H1 (cell line): Measurements from ENCODE around the gene SLC39A9. TPM values are rescaled to one million over a fixed set of nuclear protein-coding genes. Genes with fewer than 3 reads are reported as not detected.

Experiments
- CTCF ChIA-PET: fragments of 300-600 bp; sonication (Branson Sonifier 250); formaldehyde crosslinking; loops from one replicate; lab custom pipeline; 2021; ENCODE audit not compliant: partially characterized antibody; lab: Charles Lee
- POLR2A ChIA-PET: fragments of 300-600 bp; sonication (Branson Sonifier 250); formaldehyde crosslinking; loops from one replicate; lab custom pipeline; 2021; ENCODE audit warnings: inconsistent platforms; ENCODE audit not compliant: partially characterized antibody; lab: Charles Lee
- DNase-seq, 2 experiments: peaks; one replicate each; pipeline versions ENCODE4 v3.0.0 to v3.0.0-alpha.2; 2010 to 2022; ENCODE audit warnings: low spot score in 2 of 2, low read depth in 1 of 2, mixed read lengths in 1 of 2
- FAIRE-seq: peaks from 2 replicates; lab custom pipeline; 2011; peaks lifted over from hg19 to GRCh38; lab: Jason Lieb, UNC
- H2AFZ ChIP-seq: 2 replicates; pipeline ENCODE4 v1.8.1; 2012; ENCODE audit warnings: low read length, inconsistent platforms
- H2AK5ac ChIP-seq: 2 replicates; pipeline ENCODE4 v1.6.1; 2013; ENCODE audit warnings: low read depth, low read length
- H2BK120ac ChIP-seq: replicated peaks from 2 replicates; pipeline ENCODE3; 2013; ENCODE audit warnings: low read depth, low read length, inconsistent platforms
- H2BK12ac ChIP-seq: 2 replicates; pipeline ENCODE4 v1.6.1; 2013; ENCODE audit warnings: low read depth, low read length
- H2BK15ac ChIP-seq: 2 replicates; pipeline ENCODE4 v1.6.1; 2013; ENCODE audit warnings: low read length
- H2BK20ac ChIP-seq: 2 replicates; pipeline ENCODE4 v1.6.1; 2013; ENCODE audit warnings: low read length
- H2BK5ac ChIP-seq: 2 replicates; pipeline ENCODE4 v1.6.1; 2013; ENCODE audit warnings: low read depth, low read length
- H3K14ac ChIP-seq: 2 replicates; pipeline ENCODE4 v1.6.1; 2013; ENCODE audit warnings: inconsistent platforms; ENCODE audit not compliant: insufficient read length
- H3K18ac ChIP-seq: 2 replicates; pipeline ENCODE4 v1.6.1; 2013; ENCODE audit warnings: low read length; ENCODE audit errors: extremely low read depth
- H3K23ac ChIP-seq: 2 replicates; pipeline ENCODE4 v1.6.1; 2013; ENCODE audit warnings: inconsistent platforms; ENCODE audit not compliant: insufficient read length
- H3K23me2 ChIP-seq: 2 replicates; pipeline ENCODE4 v1.6.1; 2013; ENCODE audit warnings: low read depth, low read length
- H3K27ac ChIP-seq: 2 replicates; pipeline ENCODE4 v1.6.1; 2011; ENCODE audit warnings: low read depth, low read length, inconsistent platforms
- H3K27me3 ChIP-seq, 4 experiments: replicated peaks in 1 of 4; 1 replicate in 1 of 4; 2 replicates in 3 of 4; pipeline versions ENCODE4 v1.6.1 to v1.8.1; 2011 to 2013; ENCODE audit warnings: low read length in 3 of 4, mild to moderate bottlenecking in 3 of 4, inconsistent platforms in 2 of 4, mixed read lengths in 2 of 4, moderate library complexity in 1 of 4; ENCODE audit not compliant: control insufficient read depth in 3 of 4, insufficient read depth in 3 of 4; ENCODE audit errors: extremely low read depth in 1 of 4
- H3K36me3 ChIP-seq, 4 experiments: 2 replicates each; pipeline versions ENCODE4 v1.6.1 to v1.8.1; 2011 to 2013; ENCODE audit warnings: mild to moderate bottlenecking in 4 of 4, low read length in 3 of 4, moderate library complexity in 2 of 4, control low read depth in 1 of 4, inconsistent platforms in 1 of 4; ENCODE audit not compliant: insufficient read depth in 4 of 4, control insufficient read depth in 2 of 4
- H3K4ac ChIP-seq: replicated peaks from 2 replicates; pipeline ENCODE3; 2013; ENCODE audit warnings: low read length, low read depth, mixed read lengths, inconsistent platforms; ENCODE audit not compliant: insufficient read length
- H3K4me1 ChIP-seq, 4 experiments: replicated peaks in 1 of 4; 1 replicate in 1 of 4; 2 replicates in 3 of 4; pipeline versions ENCODE4 v1.6.1 to v1.8.1; 2011 to 2013; ENCODE audit warnings: low read length in 3 of 4, inconsistent platforms in 2 of 4, mixed read lengths in 1 of 4; ENCODE audit not compliant: insufficient read depth in 4 of 4, control insufficient read depth in 3 of 4
- H3K4me2 ChIP-seq, 2 experiments: 2 replicates each; pipeline versions ENCODE4 v1.6.1 to v1.8.1; 2011 to 2013; ENCODE audit warnings: low read depth in 2 of 2, low read length in 2 of 2, control low read depth in 1 of 2, inconsistent platforms in 1 of 2, mild to moderate bottlenecking in 1 of 2; ENCODE audit not compliant: insufficient read depth in 1 of 2
- H3K4me3 ChIP-seq, 4 experiments: fragments of 200-600, 300-600 bp in 1 of 4; sonication (generic), shearing (Covaris generic), sonication (Bioruptor Twin) in 1 of 4; 2 replicates each; pipeline versions ENCODE4 v1.5.1 to v1.8.1; 2011 to 2016; ENCODE audit warnings: low read length in 4 of 4, low read depth in 3 of 4, control low read depth in 2 of 4, inconsistent platforms in 2 of 4, mild to moderate bottlenecking in 2 of 4, mixed read lengths in 1 of 4, moderate library complexity in 1 of 4; ENCODE audit not compliant: insufficient read depth in 2 of 4; ENCODE audit errors: extremely low read depth in 1 of 4
- H3K56ac ChIP-seq: replicated peaks from 2 replicates; pipeline ENCODE3; 2013; ENCODE audit warnings: low read depth, mild to moderate bottlenecking, mixed read lengths, low read length, inconsistent platforms; ENCODE audit not compliant: insufficient read length
- H3K79me1 ChIP-seq: 2 replicates; pipeline ENCODE4 v1.6.1; 2013; ENCODE audit warnings: low read depth, low read length, control low read depth
- H3K79me2 ChIP-seq, 2 experiments: 2 replicates each; pipeline versions ENCODE4 v1.6.1 to v1.8.1; 2012 to 2013; ENCODE audit warnings: low read length in 2 of 2, mild to moderate bottlenecking in 2 of 2, inconsistent platforms in 1 of 2; ENCODE audit not compliant: insufficient read depth in 2 of 2, control insufficient read depth in 1 of 2
- H3K9ac ChIP-seq, 4 experiments: replicated peaks in 1 of 4; 1 replicate in 1 of 4; 2 replicates in 3 of 4; pipeline versions ENCODE4 v1.6.1 to v1.8.1; 2011 to 2013; ENCODE audit warnings: low read depth in 3 of 4, low read length in 3 of 4, control low read depth in 2 of 4, mild to moderate bottlenecking in 2 of 4, moderate library complexity in 2 of 4, inconsistent platforms in 1 of 4; ENCODE audit errors: extremely low read depth in 1 of 4
- H3K9me3 ChIP-seq, 2 experiments: 2 replicates each; pipeline versions ENCODE4 v1.6.1 to v1.8.1; 2012 to 2013; ENCODE audit warnings: mild to moderate bottlenecking in 2 of 2, moderate library complexity in 2 of 2, control low read depth in 1 of 2, inconsistent platforms in 1 of 2, low read depth in 1 of 2, low read length in 1 of 2, mixed read lengths in 1 of 2; ENCODE audit not compliant: insufficient read depth in 2 of 2
- H4K20me1 ChIP-seq, 2 experiments: replicated peaks in 1 of 2; 2 replicates each; pipeline versions ENCODE3 to v1.8.1; 2011 to 2013; ENCODE audit warnings: inconsistent platforms in 2 of 2, low read length in 2 of 2, mild to moderate bottlenecking in 1 of 2; ENCODE audit not compliant: insufficient read depth in 2 of 2, control insufficient read depth in 1 of 2
- H4K5ac ChIP-seq: 2 replicates; pipeline ENCODE4 v1.6.1; 2013; ENCODE audit warnings: low read length, low read depth, mixed read lengths, inconsistent platforms; ENCODE audit not compliant: insufficient read length
- H4K8ac ChIP-seq: 2 replicates; pipeline ENCODE4 v1.8.0; 2013; ENCODE audit warnings: mild to moderate bottlenecking, moderate library complexity, low read length, inconsistent platforms; ENCODE audit not compliant: insufficient read depth; ENCODE audit errors: extremely low read depth
- H4K91ac ChIP-seq: replicated peaks from 2 replicates; pipeline ENCODE3; 2013; ENCODE audit warnings: low read length, mixed read lengths, inconsistent platforms; ENCODE audit not compliant: insufficient read length
- BRCA1 ChIP-seq: IDR thresholded peaks from 2 replicates; pipeline ENCODE4 v1.6.1; 2012; ENCODE audit warnings: low read depth, low read length, improper control_type of control experiment
- CHD1 ChIP-seq: IDR thresholded peaks from 2 replicates; pipeline ENCODE4 v1.6.1; 2012; ENCODE audit warnings: low read depth, low read length, improper control_type of control experiment
- CHD2 ChIP-seq: IDR thresholded peaks from 2 replicates; pipeline ENCODE4 v1.6.1; 2012; ENCODE audit warnings: low read length, improper control_type of control experiment
- HDAC2 ChIP-seq, 2 experiments: fragments of 300-600 bp in 1 of 2; sonication (generic) in 1 of 2; IDR thresholded peaks; 2 replicates each; pipeline ENCODE4 v1.6.1; 2011 to 2012; ENCODE audit warnings: low read depth in 2 of 2, low read length in 2 of 2, mild to moderate bottlenecking in 2 of 2, moderate library complexity in 2 of 2, borderline replicate concordance in 1 of 2, inconsistent platforms in 1 of 2
- PHF8 ChIP-seq: fragments of 200-600 bp; sonication (generic); conservative IDR thresholded peaks from 2 replicates; pipeline ENCODE4 v1.7.1; 2012; ENCODE audit warnings: low read depth, mild to moderate bottlenecking, inconsistent platforms, low read length, moderate library complexity
- POLR2A ChIP-seq, 2 experiments: IDR thresholded peaks; 1 replicate in 1 of 2; 2 replicates in 1 of 2; pipeline ENCODE4 v1.6.1; 2011; ENCODE audit warnings: low read depth in 2 of 2, low read length in 2 of 2, mild to moderate bottlenecking in 2 of 2; ENCODE audit errors: control extremely low read depth in 1 of 2
- POU5F1 ChIP-seq: IDR thresholded peaks from 2 replicates; pipeline ENCODE4 v1.6.1; 2011; ENCODE audit warnings: low read depth, mild to moderate bottlenecking, low read length, moderate library complexity
- RBBP5 ChIP-seq: IDR thresholded peaks from 2 replicates; pipeline ENCODE4 v1.7.1; 2012; ENCODE audit warnings: low read depth, mild to moderate bottlenecking, inconsistent platforms, low read length, moderate library complexity, borderline replicate concordance
- SIN3A ChIP-seq, 2 experiments: IDR thresholded peaks in 1 of 2; conservative IDR thresholded peaks in 1 of 2; 2 replicates each; pipeline ENCODE4 v1.6.1; 2011 to 2012; ENCODE audit warnings: low read length in 2 of 2, improper control_type of control experiment in 1 of 2, low read depth in 1 of 2, mild to moderate bottlenecking in 1 of 2
- SIX5 ChIP-seq: IDR thresholded peaks from 2 replicates; pipeline ENCODE4 v1.6.1; 2011; ENCODE audit warnings: mild to moderate bottlenecking, low read depth, low read length
- WGBS, 2 experiments: shearing (Covaris generic) in 1 of 2; methylation state at CpG; one replicate each; pipeline versions ENCODE4 v1.1.6 to v1.1.7; 2013 to 2015; ENCODE audit warnings: low lambda C conversion rate in 2 of 2, mixed read lengths in 2 of 2, inconsistent platforms in 1 of 2, low coverage in 1 of 2, missing lambda C conversion rate in 1 of 2; ENCODE audit not compliant: insufficient replicate concordance in 2 of 2, insufficient coverage in 1 of 2, insufficient read length in 1 of 2; ENCODE audit errors: extremely low coverage in 1 of 2, missing lambda C conversion rate in 1 of 2; 5-methylcytosine and 5-hydroxymethylcytosine counted together
- polyA plus RNA-seq, 7 experiments: library from polyadenylated mRNA; depleted of rRNA in 3 of 7; stranded (reverse) in 5 of 7; unstranded in 2 of 7; fragments of >200 nt in 5 of 7; fragments of 200-250 nt in 2 of 7; gene quantifications; 1 replicate in 5 of 7; 2 replicates in 1 of 7; 4 replicates in 1 of 7; pipeline versions ENCODE4 v1.2.1 to v1.2.3, GENCODE V29; 2011 to 2013; ENCODE audit warnings: missing spikeins in 2 of 7, mixed read lengths in 2 of 7
- total RNA-seq: library from RNA; stranded (reverse); fragmentation: NEBNext Ultra II Directional; extraction: Animal tissue kit (Norgen Biotek cat#: 25700); gene quantifications from 2 replicates; pipeline ENCODE4 v1.2.1, GENCODE V29; 2021

The SLC39A9 gene
- total and polyA plus RNA-seq, 2 of the 8 experiments (the other 6 are each of a cell fraction or from before 2014, with no cell fraction given) = 31.0 to 44.2 TPM

GRCh38 chr14:69368381-69368780, 30.1 kb upstream of the SLC39A9 start:
- Histone ChIP-seq H2AK5ac (no peak overlapping the region), H2BK20ac (no peak overlapping the region), H2BK5ac (no peak overlapping the region), H4K8ac (no peak overlapping the region), H3K4me1 (peaks cover 0 to 3% (median 0%) of the 10 kb centered on the region in 4 experiments; a peak in 1 of 7 replicates), H2BK15ac (no peak overlapping the region), H2BK12ac (no peak overlapping the region), H3K79me2 (no peaks in the 10 kb centered on the region), H3K27me3 (no peaks in the 10 kb centered on the region), H3K36me3 (0 out of 8 replicates have a peak, but pooled peaks cover 0 to 2% (median 0%) of the 10 kb centered on the region in 4 experiments), H3K56ac (no peak overlapping the region), H3K18ac (no peak overlapping the region), H2BK120ac (no peak overlapping the region), H3K23me2 (no peaks in the 10 kb centered on the region), H3K4me2 (no peak overlapping the region), H4K20me1 (peaks cover 1 to 3% of the 10 kb centered on the region in 2 experiments), H3K14ac (no peak overlapping the region), H3K23ac (no peak overlapping the region), H2AFZ (no peak overlapping the region), H3K9me3 (no peaks in the 10 kb centered on the region), H4K91ac (no peak overlapping the region), H3K27ac (no peak overlapping the region), H3K9ac (no peak overlapping the region), H4K5ac (no peak overlapping the region), H3K79me1 (no peaks in the 10 kb centered on the region), H3K4me3 (no peak overlapping the region), H3K4ac (no peak overlapping the region)
- 94% methylated on average over 1 of the region's 1 CpG; no CpG with 5 or more reads in 1 of the 2 experiments for WGBS, 2 experiments
- DNase-seq (no peak), FAIRE-seq (no peak)
- TF ChIP-seq CHD2 (no peak), HDAC2 (IDR thresholded peaks at IDR 0.05; ENCODE audit: borderline replicate concordance in 1 of 2, low read depth in 2 of 2, low read length in 2 of 2) (no peak), BRCA1 (no peak), SIX5 (no peak), POLR2A (IDR thresholded peaks at IDR 0.05; ENCODE audit: control extremely low read depth in 1 of 2, low read depth in 2 of 2, low read length in 2 of 2) (no peak), POU5F1 (no peak), CHD1 (no peak), PHF8 (no peak), SIN3A (conservative IDR thresholded peaks at IDR 0.05 in 1 of 2, IDR thresholded peaks at IDR 0.05 in 1 of 2; ENCODE audit: low read depth in 1 of 2, low read length in 2 of 2) (no peak), RBBP5 (no peak)
- ChIA-PET POLR2A (interaction anchor here (1.1 to 3.2 kb wide), 4 partner anchors 9 to 87 kb away, joined by 3 to 10 read pairs (median 4); no protein-coding TSS in a partner anchor), CTCF (interaction anchor here (0.9 to 11.8 kb wide), 5 partner anchors 13 to 239 kb away, joined by 3 to 130 read pairs (median 7); no protein-coding TSS in a partner anchor)
